Thyroid gland (tissue), 4 donors: Measurements from ENCODE around the gene NLGN1.

Experiments used
- POLR2A ChIP-seq, 2 donors: fragments of 450-650 bp; IDR thresholded peaks; one replicate each; pipeline ENCODE4 v1.6.1; 2017; ENCODE audit warnings: antibody characterized with exemption in 2 of 2, mild to moderate bottlenecking in 2 of 2, moderate library complexity in 1 of 2
- TF ChIP-seq, protein P1 (sequence below), 6 experiments: fragments of 200-600 bp in 3 of 6; fragments of 450-650 bp in 3 of 6; sonication (generic) in 3 of 6; IDR thresholded peaks; one replicate each; pipeline ENCODE4 v1.5.1; 2016 to 2019; ENCODE audit warnings: antibody characterized with exemption in 6 of 6, mild to moderate bottlenecking in 2 of 6, inconsistent platforms in 1 of 6, moderate library complexity in 1 of 6

DNA sequence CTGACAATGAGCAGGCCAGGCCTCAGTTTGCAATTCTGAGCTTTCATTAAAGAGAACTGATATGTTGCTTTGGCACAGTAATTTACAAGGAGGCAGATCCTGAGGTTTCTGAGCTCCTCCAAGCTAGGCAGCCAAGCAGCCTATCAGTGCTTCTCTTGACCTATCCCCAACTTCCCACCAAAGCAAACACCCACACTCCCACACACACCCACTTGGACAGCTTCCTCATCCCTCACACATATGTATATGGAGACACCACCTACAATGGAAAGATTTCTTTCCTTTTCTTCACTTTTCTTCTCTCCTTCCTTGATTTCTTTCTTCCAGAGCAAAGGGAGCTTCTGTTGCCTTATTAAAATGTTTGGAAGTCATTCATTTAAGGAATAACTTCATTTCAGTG lies 217.0 kb downstream of the NLGN1 start:
- TF ChIP-seq POLR2A (IDR thresholded peaks at IDR 0.05) = no peak
- TF ChIP-seq, protein P1, sequence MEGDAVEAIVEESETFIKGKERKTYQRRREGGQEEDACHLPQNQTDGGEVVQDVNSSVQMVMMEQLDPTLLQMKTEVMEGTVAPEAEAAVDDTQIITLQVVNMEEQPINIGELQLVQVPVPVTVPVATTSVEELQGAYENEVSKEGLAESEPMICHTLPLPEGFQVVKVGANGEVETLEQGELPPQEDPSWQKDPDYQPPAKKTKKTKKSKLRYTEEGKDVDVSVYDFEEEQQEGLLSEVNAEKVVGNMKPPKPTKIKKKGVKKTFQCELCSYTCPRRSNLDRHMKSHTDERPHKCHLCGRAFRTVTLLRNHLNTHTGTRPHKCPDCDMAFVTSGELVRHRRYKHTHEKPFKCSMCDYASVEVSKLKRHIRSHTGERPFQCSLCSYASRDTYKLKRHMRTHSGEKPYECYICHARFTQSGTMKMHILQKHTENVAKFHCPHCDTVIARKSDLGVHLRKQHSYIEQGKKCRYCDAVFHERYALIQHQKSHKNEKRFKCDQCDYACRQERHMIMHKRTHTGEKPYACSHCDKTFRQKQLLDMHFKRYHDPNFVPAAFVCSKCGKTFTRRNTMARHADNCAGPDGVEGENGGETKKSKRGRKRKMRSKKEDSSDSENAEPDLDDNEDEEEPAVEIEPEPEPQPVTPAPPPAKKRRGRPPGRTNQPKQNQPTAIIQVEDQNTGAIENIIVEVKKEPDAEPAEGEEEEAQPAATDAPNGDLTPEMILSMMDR (IDR thresholded peaks at IDR 0.05) = no peak
